Progenitor cell of endocrine pancreas (in vitro differentiated cells): ENCODE results near the gene ARHGAP30. TPM values are rescaled to one million over a fixed set of nuclear protein-coding genes. Genes with fewer than 3 reads are reported as not detected.

Experiments used
- DNase-seq: peaks from one replicate; pipeline ENCODE4 v3.0.0; 2021; ENCODE audit warnings: low spot score; ENCODE audit not compliant: unreplicated experiment
- H3K27ac Mint-ChIP-seq: 2 replicates; pipeline ENCODE4 v1.8.0; 2021; ENCODE audit warnings: mild to moderate bottlenecking, moderate library complexity, mixed read lengths
- H3K27me3 Mint-ChIP-seq: 2 replicates; pipeline ENCODE4 v1.8.0; 2021; ENCODE audit warnings: mixed read lengths
- H3K36me3 Mint-ChIP-seq: 2 replicates; pipeline ENCODE4 v1.8.0; 2022; ENCODE audit warnings: mixed read lengths; ENCODE audit not compliant: insufficient read depth
- H3K4me1 Mint-ChIP-seq: 2 replicates; pipeline ENCODE4 v1.8.0; 2021; ENCODE audit warnings: low read depth, mixed read lengths
- H3K4me3 Mint-ChIP-seq: 2 replicates; pipeline ENCODE4 v1.8.0; 2021; ENCODE audit warnings: low read depth, mild to moderate bottlenecking, moderate library complexity, mixed read lengths
- H3K9me3 Mint-ChIP-seq: 2 replicates; pipeline ENCODE4 v1.8.0; 2021; ENCODE audit warnings: low read depth, mixed read lengths
- CTCF ChIP-seq: fragments of 200-600 bp; sonication (generic); IDR thresholded peaks from one replicate; pipeline ENCODE4 v1.5.0; 2021; ENCODE audit warnings: antibody characterized with exemption, mild to moderate bottlenecking; ENCODE audit not compliant: unreplicated experiment
- total RNA-seq: library from RNA; stranded (reverse); gene quantifications from 2 replicates; pipeline ENCODE4 v1.2.1, GENCODE V29; 2021

The ARHGAP30 gene
- total RNA-seq, 1 donor from 2014 or later = not detected

GRCh38 chr1:161080441-161081405 is 11.0 kb upstream of the ARHGAP30 start:
- no peak for TF ChIP-seq CTCF
- Mint-ChIP-seq H3K36me3 (no peaks in the 10 kb centered on the region), H3K27me3 (no peaks in the 10 kb centered on the region), H3K4me3 (no peak overlapping the region), H3K27ac (peak overlapping the region; percentile 46), H3K9me3 (no peaks in the 10 kb centered on the region), H3K4me1 (peaks cover 24% of the 10 kb centered on the region)
- no peak for DNase-seq

DNA sequence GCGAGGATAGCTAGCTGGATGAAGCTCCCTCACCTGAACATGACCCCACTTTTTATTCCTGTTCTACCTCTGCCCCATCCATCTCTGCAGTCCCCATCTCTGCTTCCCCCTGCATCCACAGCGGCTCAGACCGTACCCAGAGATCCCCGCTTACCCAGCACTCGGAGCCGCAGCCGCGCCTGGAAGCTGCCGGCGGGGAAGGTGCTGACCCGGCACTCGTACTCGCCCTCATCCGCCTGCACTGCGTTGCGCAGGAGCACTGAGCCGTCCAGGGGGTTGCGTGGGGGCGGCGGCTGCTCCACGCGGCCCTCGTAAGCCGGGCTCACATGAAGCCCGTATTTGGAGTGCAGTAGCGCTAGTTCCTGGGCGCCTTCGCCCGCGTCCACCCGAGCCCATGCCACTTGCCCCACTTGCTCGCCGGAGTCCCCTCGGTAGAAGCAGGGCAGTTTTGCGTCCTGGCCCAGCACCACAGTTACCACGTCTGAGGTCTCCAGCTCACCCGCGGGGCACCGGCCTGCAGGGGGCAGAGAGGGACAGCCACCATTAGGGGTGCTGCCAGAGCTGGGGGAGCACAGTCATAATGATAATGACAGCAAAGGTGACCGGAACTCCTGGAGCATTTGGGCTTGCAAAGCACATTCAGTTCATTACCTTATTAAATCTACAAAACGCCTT is 9.9 kb upstream of the ARHGAP30 start:
- H3K27me3 Mint-ChIP-seq = no peaks in the 10 kb centered on the region
- H3K4me1 Mint-ChIP-seq = peaks cover 18% of the 10 kb centered on the region
- H3K9me3 Mint-ChIP-seq = no peaks in the 10 kb centered on the region

DNA sequence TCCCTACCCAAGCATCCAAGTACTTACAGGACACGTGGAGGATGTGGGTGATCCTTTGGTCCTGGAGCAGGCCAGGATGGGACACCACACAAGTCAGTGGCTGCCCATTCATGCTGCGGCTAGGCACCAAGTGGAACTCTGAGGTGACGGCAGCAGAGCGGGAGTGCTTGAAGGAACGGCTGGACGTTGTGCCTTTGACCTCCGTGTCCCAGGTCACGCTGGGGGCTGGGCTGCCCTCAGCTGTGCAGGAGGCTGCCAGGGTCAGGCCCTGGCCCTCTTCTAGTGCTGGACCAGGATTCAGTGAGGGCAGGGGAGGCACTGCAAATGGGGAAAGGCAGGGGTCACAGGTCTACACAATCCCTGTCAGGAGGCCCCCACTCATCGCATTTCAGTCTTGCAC is 7.7 kb upstream of the ARHGAP30 start:
- Mint-ChIP-seq H3K27me3 (no peaks in the 10 kb centered on the region), H3K27ac (no peak overlapping the region), H3K4me3 (no peak overlapping the region), H3K4me1 (peaks cover 3% of the 10 kb centered on the region), H3K9me3 (no peaks in the 10 kb centered on the region), H3K36me3 (no peaks in the 10 kb centered on the region)
- no peak for DNase-seq
- TF ChIP-seq CTCF = no peak

More for the DNA sequence above, 9.9 kb upstream of the ARHGAP30 start:
- no peak for DNase-seq
- no peak for TF ChIP-seq CTCF
- Mint-ChIP-seq H3K4me3 (no peak overlapping the region), H3K27ac (no peak overlapping the region), H3K36me3 (no peaks in the 10 kb centered on the region)

GRCh38 chr1:161076410-161076809 is 6.7 kb upstream of the ARHGAP30 start:
- Mint-ChIP-seq H3K27me3 (no peaks in the 10 kb centered on the region), H3K27ac (no peak overlapping the region), H3K4me3 (no peak overlapping the region), H3K9me3 (no peaks in the 10 kb centered on the region), H3K36me3 (no peaks in the 10 kb centered on the region), H3K4me1 (peaks cover 7% of the 10 kb centered on the region)
- no peak for DNase-seq
- TF ChIP-seq CTCF = no peak

- no peaks in the 10 kb centered on the region for H3K9me3 Mint-ChIP-seq
- no peak for DNase-seq
- H3K4me3 Mint-ChIP-seq = no peak overlapping the region
- no peak for TF ChIP-seq CTCF
- H3K4me1 Mint-ChIP-seq = peaks cover 7% of the 10 kb centered on the region
- H3K36me3 Mint-ChIP-seq = no peaks in the 10 kb centered on the region
- H3K27me3 Mint-ChIP-seq = no peaks in the 10 kb centered on the region
- no peak overlapping the region for H3K27ac Mint-ChIP-seq
Observed at GRCh38 chr1:161074676-161075368, 5.1 kb upstream of the ARHGAP30 start.
